Inferior parietal cortex (tissue), 1 donor: ENCODE data around the gene MRPS10.
"Not testable (repeated sequence)": the region's sequence is repeated elsewhere in the genome, so short reads cannot be mapped to it uniquely, and the experiment has no call there.

ENCODE experiments used
- DNase-seq: peaks from one replicate; pipeline ENCODE4 v3.0.0-alpha.2; 2016; ENCODE audit errors: extremely low spot score

Gene MRPS10

DNA sequence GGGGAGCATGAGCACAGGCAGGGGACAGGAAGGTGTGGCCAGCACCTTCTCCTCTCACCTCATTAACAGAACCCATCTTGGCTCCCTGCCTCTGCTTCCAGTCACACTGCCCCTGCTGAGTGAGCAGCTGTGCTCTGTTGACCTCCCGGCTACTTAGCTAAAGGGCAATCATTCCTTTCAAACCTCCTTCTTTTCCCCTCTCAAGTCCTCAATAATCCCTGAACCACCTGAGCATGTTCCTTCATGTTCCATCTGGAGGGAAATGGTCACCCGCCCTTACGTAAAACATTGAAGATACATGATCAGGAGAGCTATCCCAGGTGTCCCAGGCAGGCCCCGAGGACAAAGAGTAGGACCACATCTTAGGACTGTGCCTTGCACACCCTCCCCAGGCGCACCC is 21.7 kb upstream of the MRPS10 start:
- DNase-seq = no peak

DNA sequence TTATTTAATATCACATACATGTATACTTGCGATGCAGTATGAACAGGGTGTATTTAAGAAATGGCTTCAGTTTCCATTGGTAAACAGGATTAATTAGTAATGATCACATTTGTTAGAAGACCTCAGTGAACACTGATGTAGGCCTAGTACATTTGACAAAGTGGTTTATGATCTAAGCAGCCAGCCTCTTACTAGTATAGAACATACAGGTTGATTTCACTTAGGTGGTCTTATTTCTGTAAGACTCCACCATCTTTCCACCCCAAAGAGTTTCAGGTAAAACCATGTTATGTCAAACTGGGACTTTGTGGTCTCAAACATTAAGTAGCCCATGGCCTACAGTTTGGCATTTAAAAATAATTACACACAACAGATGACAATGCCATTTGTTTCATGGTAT is 20.2 kb upstream of the MRPS10 start:
- no peak for DNase-seq

GRCh38 chr6:42236682-42237473 is 19.2 kb upstream of the MRPS10 start:
- no peak for DNase-seq

DNA sequence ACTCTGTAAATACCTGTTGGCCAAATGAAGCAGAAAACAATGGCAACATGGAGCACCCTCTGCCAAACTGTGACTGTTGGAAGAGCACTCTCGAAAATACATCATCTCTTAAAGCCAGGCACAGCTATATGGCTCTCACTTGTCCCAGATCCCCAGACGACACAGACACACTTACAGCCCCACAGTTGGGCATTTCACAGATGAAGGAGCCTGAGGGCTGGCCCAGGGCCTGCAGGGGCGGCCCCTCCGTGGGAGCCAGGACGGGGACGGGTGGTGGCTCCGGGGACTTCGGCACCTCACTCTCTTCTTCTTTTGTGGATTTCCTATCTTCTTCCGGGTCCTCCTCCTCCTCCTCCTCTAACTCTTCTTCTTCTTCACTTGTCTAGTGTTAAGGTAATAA is 18.4 kb upstream of the MRPS10 start:
- DNase-seq = no peak

- DNase-seq = no peak
Measured at GRCh38 chr6:42232035-42232434, 14.4 kb upstream of the MRPS10 start.

DNA sequence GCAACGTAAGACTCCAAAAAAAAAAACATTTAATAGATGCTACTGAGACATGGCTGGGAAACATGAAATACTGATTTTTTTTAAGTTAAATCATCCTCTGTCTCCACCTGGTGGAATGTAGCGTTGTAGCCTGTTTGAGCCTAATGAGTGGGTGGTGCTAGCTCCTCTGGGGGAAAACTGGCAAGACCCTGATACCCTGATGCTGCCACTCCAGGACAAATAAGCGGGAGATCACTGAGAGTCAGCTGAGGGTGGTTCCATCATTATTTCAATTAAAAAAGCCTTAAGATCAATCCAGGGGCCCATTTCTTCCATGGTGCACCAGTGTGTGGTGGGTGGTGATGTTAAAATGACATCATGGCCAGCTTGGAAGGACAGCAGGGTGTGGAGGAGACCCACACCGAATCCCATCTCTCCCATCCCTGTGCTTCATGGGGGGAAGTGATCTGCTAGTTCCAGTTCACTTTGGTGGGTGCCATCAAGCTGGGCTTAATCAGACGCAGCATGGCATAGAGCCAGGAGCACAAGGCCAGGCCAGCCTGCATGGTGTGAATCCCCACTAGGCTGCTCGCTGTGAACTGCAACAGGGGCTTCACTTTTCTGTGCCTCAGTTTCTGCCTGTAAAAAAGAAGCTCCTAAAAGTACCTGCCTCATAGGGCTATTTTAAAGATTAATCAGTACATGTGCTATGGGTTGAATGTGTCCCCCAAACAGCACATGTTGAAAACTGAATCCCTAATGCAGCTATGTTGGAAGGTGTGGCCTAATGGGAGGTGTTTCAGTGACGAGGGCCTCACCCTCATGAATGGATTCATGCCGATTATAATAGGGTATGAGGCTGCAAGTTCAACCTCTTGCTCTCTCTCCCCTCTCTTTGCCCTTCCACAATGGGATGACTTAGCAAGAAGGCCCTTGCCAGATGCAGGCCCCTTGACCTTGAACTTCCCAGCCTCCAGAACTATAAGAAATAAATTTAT is 13.0 kb upstream of the MRPS10 start:
- no peak for DNase-seq

- DNase-seq = no peak
Measured at GRCh38 chr6:42229506-42230119, 12.0 kb upstream of the MRPS10 start.

DNA sequence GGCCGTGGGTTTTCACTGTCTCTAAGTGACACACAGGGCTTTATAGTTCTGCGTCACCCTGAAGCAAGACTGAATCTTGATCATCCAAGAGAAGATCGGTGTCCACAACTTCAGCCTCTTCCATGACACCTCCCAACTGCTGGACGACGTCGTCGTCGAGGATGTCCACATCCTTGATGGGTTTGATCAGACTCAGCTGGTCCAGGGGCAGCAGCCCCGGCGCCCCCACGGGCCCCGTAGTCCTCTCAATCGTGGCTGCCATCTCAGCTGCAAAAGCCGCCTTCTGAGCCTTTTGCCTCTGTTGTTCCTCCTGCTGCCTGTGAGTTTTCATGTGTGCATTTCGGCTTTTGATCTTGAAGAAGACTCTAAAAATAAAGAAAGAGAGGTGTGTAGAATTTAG is 10.6 kb upstream of the MRPS10 start:
- DNase-seq = no peak

GRCh38 chr6:42227173-42227850 is 9.7 kb upstream of the MRPS10 start:
- no peak for DNase-seq

DNA sequence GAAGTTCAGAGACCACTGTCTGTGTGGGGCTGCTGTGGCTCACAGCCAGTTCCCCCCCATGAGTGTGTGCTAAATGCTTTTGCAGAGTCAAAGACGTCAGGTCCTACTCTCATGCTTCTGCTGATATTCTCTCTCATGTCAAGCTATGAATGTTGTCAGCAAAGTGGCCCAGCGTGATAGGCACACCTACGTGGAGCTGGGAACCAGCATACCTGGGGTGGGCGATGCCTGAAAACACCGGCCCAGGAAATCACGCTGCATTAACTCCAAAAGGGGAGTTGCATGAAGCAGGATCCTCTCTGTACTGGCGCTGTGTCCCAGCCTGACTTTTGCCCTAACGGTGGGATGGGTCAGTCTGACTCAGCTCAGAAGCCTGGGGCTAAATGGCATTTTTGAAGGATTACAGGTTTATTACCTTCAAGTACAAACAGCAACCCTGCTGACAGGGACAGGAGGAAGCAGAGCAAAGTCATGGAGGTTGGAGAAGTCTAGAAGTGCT is 9.0 kb upstream of the MRPS10 start:
- DNase-seq = no peak

DNA sequence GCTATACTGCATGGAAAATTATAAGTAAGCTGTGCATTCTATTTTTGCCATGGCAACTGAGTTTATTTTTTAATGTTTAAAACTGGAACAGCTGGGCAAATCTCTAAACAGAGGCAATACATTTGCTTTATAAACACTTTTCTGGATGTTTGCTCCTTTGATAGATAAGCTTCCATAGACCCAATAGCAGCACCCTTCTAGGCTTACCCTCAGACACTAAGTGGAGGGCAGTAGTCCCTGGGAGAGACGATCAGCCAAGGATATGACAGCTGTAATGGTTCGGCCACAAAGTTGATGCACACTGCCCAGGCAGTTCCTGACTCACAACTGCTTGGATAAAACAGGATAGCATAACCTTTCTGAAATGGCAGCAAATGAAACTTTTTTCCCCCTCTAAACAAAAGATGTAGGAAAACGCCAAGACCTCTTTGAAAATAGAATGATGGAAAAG is 8.5 kb upstream of the MRPS10 start:
- peak; percentile 15 for DNase-seq

- DNase-seq = no peak
Measured at GRCh38 chr6:42225419-42225818, 7.8 kb upstream of the MRPS10 start.

- no peak for DNase-seq
Measured at GRCh38 chr6:42225029-42225339, 7.3 kb upstream of the MRPS10 start.

DNA sequence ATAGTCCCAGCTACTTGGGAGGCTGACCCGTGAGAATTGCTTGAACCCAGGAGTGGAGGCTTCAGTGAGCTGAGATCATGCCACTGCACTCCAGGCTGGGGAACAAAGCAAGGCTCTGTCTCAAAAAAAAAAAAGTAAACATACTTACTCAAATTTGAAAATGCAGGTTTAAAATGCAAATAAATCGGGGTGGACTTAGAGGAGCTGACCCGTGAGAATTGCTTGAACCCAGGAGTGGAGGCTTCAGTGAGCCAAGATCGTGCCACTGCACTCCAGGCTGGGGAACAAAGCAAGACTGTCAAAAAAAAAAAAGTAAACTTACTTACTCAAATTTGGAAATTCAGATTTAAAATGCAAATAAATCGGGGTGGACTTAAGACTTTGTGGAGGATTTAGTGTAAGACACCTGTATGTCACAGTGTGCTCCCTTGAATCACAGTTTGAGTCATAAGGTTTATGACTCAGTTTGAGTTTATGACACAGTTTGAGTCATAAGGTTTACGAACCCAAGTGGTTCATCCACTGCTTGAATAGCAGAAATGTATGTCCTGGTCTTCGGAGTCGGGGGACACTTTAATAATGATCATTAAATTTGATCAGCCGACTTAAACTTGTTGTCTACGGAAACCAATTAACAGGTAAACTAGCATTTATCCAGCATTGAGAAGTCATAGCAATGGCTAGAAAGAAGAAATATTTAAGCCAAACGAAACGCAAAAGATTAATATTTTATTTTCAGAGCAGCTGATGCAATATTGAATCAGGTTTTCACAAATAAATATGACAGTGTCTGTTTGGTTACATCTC is 6.8 kb upstream of the MRPS10 start:
- DNase-seq = peak; percentile 11

- DNase-seq = no peak
Measured at GRCh38 chr6:42222448-42222847, 4.8 kb upstream of the MRPS10 start.

- DNase-seq = no peak
Measured at GRCh38 chr6:42221546-42221945, 3.9 kb upstream of the MRPS10 start.

DNA sequence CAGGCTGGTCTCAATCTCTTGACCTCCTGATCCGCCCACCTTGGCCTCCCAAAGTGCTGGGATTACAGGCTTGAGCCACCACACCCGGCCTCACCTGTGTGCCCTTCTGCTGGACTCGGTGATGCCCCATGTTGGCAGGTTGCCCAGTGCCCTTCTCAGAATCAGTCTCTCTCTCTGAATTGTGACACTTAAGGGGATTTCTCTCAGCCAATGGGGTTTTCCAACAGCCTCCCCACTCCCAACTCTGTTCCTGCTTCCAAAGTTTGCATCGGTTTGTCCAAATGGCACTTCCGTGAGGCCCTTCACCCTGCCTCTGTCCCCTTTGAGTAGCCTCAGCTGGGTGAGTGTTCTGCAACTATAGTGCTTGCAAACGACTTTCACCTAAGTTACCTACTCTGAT is 3.1 kb upstream of the MRPS10 start:
- DNase-seq = no peak

DNA sequence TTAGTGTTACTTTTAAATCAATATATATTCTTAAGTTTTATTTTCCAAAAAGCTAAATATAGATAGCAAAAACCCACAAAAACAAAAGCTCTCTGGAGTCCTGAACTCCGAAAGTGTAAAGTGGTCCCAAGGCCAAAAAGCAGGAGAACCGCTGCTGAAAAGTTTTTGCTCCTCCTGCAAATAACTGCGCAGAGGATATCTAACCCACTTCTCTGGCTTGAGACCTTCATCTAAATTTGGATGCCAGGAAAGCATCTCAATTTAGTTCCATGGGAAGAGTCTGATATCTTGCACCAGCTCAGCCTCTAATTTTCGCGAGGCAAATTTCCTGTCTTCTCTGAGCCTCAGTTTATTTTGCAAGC is 523 bp downstream of the MRPS10 start:
- no peak for DNase-seq

- not testable (repeated sequence) for DNase-seq
Measured at GRCh38 chr6:42216495-42216894, 1.2 kb downstream of the MRPS10 start.

DNA sequence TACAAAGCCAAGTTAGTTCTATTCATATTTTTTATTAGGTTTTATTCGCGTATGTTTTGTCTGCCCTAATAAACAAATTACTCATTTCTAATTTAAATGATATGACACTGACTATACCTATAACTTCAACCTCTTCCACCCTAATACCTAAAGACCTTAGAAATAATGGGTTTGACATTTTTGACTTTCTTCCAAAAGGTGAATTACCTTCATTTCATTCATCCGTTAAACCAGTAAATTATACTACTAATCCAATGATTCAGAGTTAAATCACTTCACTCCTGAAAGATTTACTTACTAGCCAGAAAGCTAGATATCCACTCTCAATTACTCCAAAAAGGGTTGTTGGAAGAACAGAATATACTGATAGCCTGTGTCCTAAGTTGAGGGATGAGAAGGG is 5.2 kb downstream of the MRPS10 start:
- no peak for DNase-seq

- no peak for DNase-seq
Measured at GRCh38 chr6:42211726-42212125, 5.9 kb downstream of the MRPS10 start.
